Suprapubic skin (tissue), 4 donors: ENCODE results near the gene KIF5A.

Experiments
- POLR2A ChIP-seq, 2 donors: fragments of 450-650 bp; IDR thresholded peaks; one replicate each; pipeline ENCODE4 v1.6.1; 2017; ENCODE audit warnings: antibody characterized with exemption in 2 of 2, mild to moderate bottlenecking in 2 of 2, moderate library complexity in 2 of 2
- POLR2AphosphoS5 ChIP-seq, 3 donors: sonication (generic); formaldehyde crosslinking; IDR thresholded peaks; one replicate each; pipeline ENCODE4 v1.6.1; 2017; ENCODE audit warnings: antibody characterized with exemption in 3 of 3

DNA sequence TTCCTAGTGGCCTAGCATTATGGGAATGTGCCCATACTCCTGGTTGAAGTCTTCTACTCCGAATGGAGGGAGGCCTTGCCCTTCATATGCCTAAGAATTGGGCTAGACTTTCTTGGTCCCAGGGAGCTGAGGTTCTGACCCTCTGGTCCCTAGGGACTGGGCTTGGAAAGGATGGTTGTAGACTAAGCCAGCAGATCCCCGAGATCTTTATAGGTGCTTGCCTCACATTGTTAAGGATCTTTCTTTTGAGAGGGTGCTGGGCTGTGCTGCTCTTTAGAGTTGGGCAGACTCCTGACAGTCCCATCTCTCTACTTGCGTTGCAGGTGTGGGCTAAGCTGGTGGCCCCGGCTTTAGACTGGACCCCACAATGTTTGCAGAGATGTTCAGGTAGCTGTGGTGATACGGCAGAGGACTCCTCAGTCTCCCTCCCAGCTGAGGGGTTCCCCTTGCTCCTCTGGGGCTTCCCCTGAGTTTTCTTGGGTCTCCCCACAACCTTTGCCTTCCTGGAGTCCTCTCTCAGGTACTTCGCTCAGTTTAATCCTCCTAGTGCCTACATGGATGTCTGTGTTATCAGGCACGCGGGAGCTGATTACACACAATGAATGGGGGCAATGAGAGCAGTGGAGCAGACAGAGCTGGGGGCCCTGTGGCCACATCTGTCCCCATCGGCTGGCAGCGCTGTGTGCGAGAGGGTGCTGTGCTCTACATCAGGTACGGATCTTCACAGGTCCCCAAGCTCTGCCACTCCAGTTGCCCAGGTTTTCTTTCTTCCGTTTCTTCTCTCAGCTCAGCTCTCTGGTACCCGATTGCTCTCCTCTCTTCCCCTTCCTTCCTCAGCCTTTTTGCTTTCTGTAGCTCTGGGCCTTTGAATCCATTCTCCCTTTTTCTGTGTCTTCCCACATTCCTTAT lies 25.9 kb upstream of the KIF5A start:
- no peak for TF ChIP-seq POLR2A (IDR thresholded peaks at IDR 0.05)
- no peak for TF ChIP-seq POLR2AphosphoS5 (IDR thresholded peaks at IDR 0.05)
